CD4-positive, alpha-beta T cell treated with Interleukin-2 at 100 ng/mL for 4 hours (primary cell): ENCODE data around the gene CHST5.
A peak's percentile ranks its signal among the peaks of the same experiment; 100 is the strongest.
"Not testable (repeated sequence)": the region's sequence is repeated elsewhere in the genome, so short reads cannot be mapped to it uniquely, and the experiment has no call there.

ENCODE experiments used
- DNase-seq: peaks from one replicate; pipeline ENCODE4 v3.0.0-alpha.2; 2020; ENCODE audit warnings: low spot score

CHST5 gene

GRCh38 chr16:75550211-75550662 lies 14.3 kb upstream of the CHST5 start:
- peak; percentile 38 for DNase-seq

GRCh38 chr16:75548456-75548855 lies 12.5 kb upstream of the CHST5 start:
- not testable (repeated sequence) for DNase-seq

GRCh38 chr16:75546293-75546692 lies 10.4 kb upstream of the CHST5 start:
- DNase-seq, result no peak

- DNase-seq, result not testable (repeated sequence)
Measured at GRCh38 chr16:75545879-75546278, 10.0 kb upstream of the CHST5 start.

GRCh38 chr16:75542462-75542861 lies 6.6 kb upstream of the CHST5 start:
- DNase-seq, result not testable (repeated sequence)

- no peak for DNase-seq
Measured at GRCh38 chr16:75541236-75541635, 5.3 kb upstream of the CHST5 start.

GRCh38 chr16:75538882-75539565 lies 3.1 kb upstream of the CHST5 start:
- DNase-seq, result not testable (repeated sequence)

- no peak for DNase-seq
Measured at GRCh38 chr16:75537776-75538175, 1.9 kb upstream of the CHST5 start.

GRCh38 chr16:75535211-75535843 lies 581 bp downstream of the CHST5 start:
- no peak for DNase-seq

GRCh38 chr16:75534560-75535205 lies 1.2 kb downstream of the CHST5 start:
- DNase-seq, result no peak

GRCh38 chr16:75532791-75533190 lies 3.1 kb downstream of the CHST5 start:
- no peak for DNase-seq

GRCh38 chr16:75532142-75532765 lies 3.7 kb downstream of the CHST5 start:
- DNase-seq, result no peak

- no peak for DNase-seq
Measured at GRCh38 chr16:75529959-75530358, 5.9 kb downstream of the CHST5 start.

GRCh38 chr16:75529056-75529905 lies 6.6 kb downstream of the CHST5 start:
- DNase-seq, result no peak

- DNase-seq, result no peak
Measured at GRCh38 chr16:75527825-75528299, 8.0 kb downstream of the CHST5 start.

- no peak for DNase-seq
Measured at GRCh38 chr16:75526032-75526790, 9.7 kb downstream of the CHST5 start.

- DNase-seq, result no peak
Measured at GRCh38 chr16:75519175-75519574, 16.7 kb downstream of the CHST5 start.

GRCh38 chr16:75516189-75516966 lies 19.5 kb downstream of the CHST5 start:
- peak; percentile 7 for DNase-seq

GRCh38 chr16:75514296-75514695 lies 21.6 kb downstream of the CHST5 start:
- no peak for DNase-seq

GRCh38 chr16:75506574-75506973 lies 29.3 kb downstream of the CHST5 start:
- DNase-seq, result no peak
